IMR-90 (cell line): ENCODE data around the gene GIMAP5. TPM values are rescaled to one million over a fixed set of nuclear protein-coding genes. Genes with fewer than 3 reads are reported as not detected.

Experiments used
- ATAC-seq: fragments of 200-7000 bp; cut with Tn5 transposase; 2 replicates; pipeline ENCODE4 v1.9.1; 2020; ENCODE audit warnings: low read depth, mild to moderate bottlenecking, moderate library complexity
- BruUV-seq: library from RNA; stranded (reverse); fragments of 400-500 nt; replicated peaks from 2 replicates; lab custom pipeline; 2021; lab: Mats Ljungman, UMichigan
- CTCF ChIA-PET: fragments of 300-600 bp; formaldehyde crosslinking; extraction: SDS; loops from one replicate; lab custom pipeline; 2021; ENCODE audit warnings: antibody characterized with exemption; lab: Yijun Ruan, JAX
- POLR2A ChIA-PET: fragments of 300-600 bp; sonication (Branson Sonifier 250); formaldehyde crosslinking; loops from one replicate; lab custom pipeline; 2022; ENCODE audit warnings: antibody characterized with exemption; ENCODE audit not compliant: unreplicated experiment; lab: Charles Lee
- DNase-seq: peaks from one replicate; pipeline ENCODE4 v3.0.0; 2013
- H2AFZ ChIP-seq: replicated peaks from 2 replicates; pipeline ENCODE3; 2013; ENCODE audit warnings: low read length, mild to moderate bottlenecking; ENCODE audit not compliant: poor library complexity
- H2AK5ac ChIP-seq: 2 replicates; pipeline ENCODE4 v1.6.1; 2013; ENCODE audit warnings: low read depth, low read length, inconsistent platforms
- H2AK9ac ChIP-seq: replicated peaks from 2 replicates; pipeline ENCODE3; 2013; ENCODE audit warnings: mild to moderate bottlenecking, low read depth, low read length, moderate library complexity; ENCODE audit not compliant: poor library complexity
- H2BK120ac ChIP-seq: 2 replicates; pipeline ENCODE4 v1.6.1; 2013; ENCODE audit warnings: low read depth, low read length, inconsistent platforms
- H2BK15ac ChIP-seq: 3 replicates; pipeline ENCODE4 v1.6.1; 2013; ENCODE audit warnings: low read depth, low read length, inconsistent platforms
- H2BK20ac ChIP-seq: 2 replicates; pipeline ENCODE4 v1.6.1; 2013; ENCODE audit warnings: low read depth, mild to moderate bottlenecking, inconsistent platforms, low read length, moderate library complexity
- H2BK5ac ChIP-seq: 2 replicates; pipeline ENCODE4 v1.6.1; 2013; ENCODE audit warnings: mild to moderate bottlenecking, low read depth, low read length, inconsistent platforms; ENCODE audit not compliant: poor library complexity, severe bottlenecking
- H3K14ac ChIP-seq: replicated peaks from 2 replicates; pipeline ENCODE4 v1.6.1; 2013; ENCODE audit warnings: low read depth, low read length, inconsistent platforms
- H3K18ac ChIP-seq: 2 replicates; pipeline ENCODE4 v1.6.1; 2013; ENCODE audit warnings: low read depth, low read length, control low read depth
- H3K23ac ChIP-seq: 2 replicates; pipeline ENCODE4 v1.6.1; 2013; ENCODE audit warnings: low read depth, low read length, inconsistent platforms
- H3K27ac ChIP-seq: 2 replicates; pipeline ENCODE4 v1.5.1; 2013; ENCODE audit warnings: mild to moderate bottlenecking, control low read depth, low read length; ENCODE audit not compliant: insufficient read depth
- H3K27me3 ChIP-seq: 2 replicates; pipeline ENCODE4 v1.6.1; 2013; ENCODE audit warnings: low read length; ENCODE audit not compliant: control insufficient read depth, insufficient read depth
- H3K36me3 ChIP-seq: 2 replicates; pipeline ENCODE4 v1.6.1; 2013; ENCODE audit warnings: low read length, mixed read lengths; ENCODE audit not compliant: control insufficient read depth, insufficient read depth
- H3K4ac ChIP-seq: 2 replicates; pipeline ENCODE4 v1.6.1; 2013; ENCODE audit warnings: low read depth, low read length, inconsistent platforms
- H3K4me1 ChIP-seq: 2 replicates; pipeline ENCODE4 v1.6.1; 2013; ENCODE audit warnings: low read length, mixed read lengths; ENCODE audit not compliant: control insufficient read depth, insufficient read depth
- H3K4me2 ChIP-seq: 2 replicates; pipeline ENCODE4 v1.6.1; 2013; ENCODE audit warnings: low read depth, mild to moderate bottlenecking, control low read depth, low read length, moderate library complexity
- H3K4me3 ChIP-seq: 2 replicates; pipeline ENCODE4 v1.5.1; 2013; ENCODE audit warnings: low read depth, mild to moderate bottlenecking, control low read depth, low read length, moderate library complexity; ENCODE audit not compliant: insufficient read depth
- H3K56ac ChIP-seq: 2 replicates; pipeline ENCODE4 v1.6.1; 2013; ENCODE audit warnings: low read length, inconsistent platforms; ENCODE audit not compliant: insufficient read depth; ENCODE audit errors: extremely low read depth
- H3K79me1 ChIP-seq, 2 experiments: 2 replicates each; pipeline ENCODE4 v1.6.1; 2013; ENCODE audit warnings: low read length in 2 of 2, inconsistent platforms in 1 of 2, low read depth in 1 of 2
- H3K9ac ChIP-seq: 2 replicates; pipeline ENCODE4 v1.6.1; 2013; ENCODE audit warnings: low read depth, low read length, control low read depth
- H3K9me1 ChIP-seq: 2 replicates; pipeline ENCODE4 v1.6.1; 2013; ENCODE audit warnings: low read length, inconsistent platforms; ENCODE audit not compliant: insufficient read depth
- H3K9me3 ChIP-seq: 2 replicates; pipeline ENCODE4 v1.6.1; 2013; ENCODE audit warnings: low read length; ENCODE audit not compliant: control insufficient read depth, insufficient read depth
- H4K20me1 ChIP-seq: 2 replicates; pipeline ENCODE4 v1.6.1; 2013; ENCODE audit warnings: low read length, inconsistent platforms; ENCODE audit not compliant: insufficient read depth
- H4K5ac ChIP-seq: 2 replicates; pipeline ENCODE4 v1.6.1; 2013; ENCODE audit warnings: mild to moderate bottlenecking, low read depth, low read length, control low read depth
- H4K8ac ChIP-seq, 2 experiments: 2 replicates each; pipeline ENCODE4 v1.6.1; 2013; ENCODE audit warnings: low read depth in 2 of 2, low read length in 2 of 2, control low read depth in 1 of 2, inconsistent platforms in 1 of 2
- H4K91ac ChIP-seq: 2 replicates; pipeline ENCODE4 v1.6.1; 2013; ENCODE audit warnings: low read depth, low read length, inconsistent platforms; ENCODE audit not compliant: insufficient read depth
- BHLHE40 ChIP-seq: fragments of 150-350 bp; IDR thresholded peaks from 2 replicates; pipeline ENCODE4 v1.6.1; 2016; ENCODE audit warnings: mild to moderate bottlenecking, low read depth, low read length
- CHD1 ChIP-seq: IDR thresholded peaks from 2 replicates; pipeline ENCODE4 v1.6.1; 2012; ENCODE audit warnings: low read depth, low read length, improper control_type of control experiment
- MAFK ChIP-seq: IDR thresholded peaks from 2 replicates; pipeline ENCODE4 v1.6.1; 2012; ENCODE audit warnings: low read depth, low read length, improper control_type of control experiment
- NFE2L2 ChIP-seq: fragments of 150-350 bp; IDR thresholded peaks from 2 replicates; pipeline ENCODE4 v1.6.1; 2016; ENCODE audit warnings: low read depth, mild to moderate bottlenecking, low read length
- POLR2A ChIP-seq: IDR thresholded peaks from 2 replicates; pipeline ENCODE4 v1.6.1; 2012; ENCODE audit warnings: mild to moderate bottlenecking, low read depth, low read length
- SMC3 ChIP-seq: fragments of 150-350 bp; IDR thresholded peaks from 2 replicates; pipeline ENCODE4 v1.6.1; 2016; ENCODE audit warnings: low read depth, mild to moderate bottlenecking, antibody characterized with exemption, low read length, moderate library complexity
- WGBS, 2 experiments: methylation state at CpG; one replicate each; pipeline versions ENCODE4 v1.1.5 to v1.1.7; 2013; ENCODE audit warnings: missing lambda C conversion rate in 2 of 2; ENCODE audit not compliant: insufficient read length in 1 of 2; ENCODE audit errors: extremely low coverage in 2 of 2; 5-methylcytosine and 5-hydroxymethylcytosine counted together
- dilution Hi-C: fragments of 300-500 bp; cut with HindIII; formaldehyde crosslinking; loops from one replicate; pipeline ENCODE4 v1.14.3; 2018; ENCODE audit warnings: low sequenced_read_pairs; ENCODE audit not compliant: unreplicated experiment
- in situ Hi-C: fragments of 300-500 bp; cut with MboI; formaldehyde crosslinking; loops from 3 replicates; pipeline ENCODE4 v1.14.3; 2019; ENCODE audit warnings: low sequenced_read_pairs, inconsistent platforms, mixed read lengths
- intact Hi-C: fragments of 100-400 bp; cut with micrococcal nuclease; formaldehyde crosslinking; loops from 2 replicates; pipeline ENCODE4 v1.10.0; 2022
- polyA plus RNA-seq, 3 experiments: library from polyadenylated mRNA; depleted of rRNA; stranded (reverse); fragments of >200 nt; gene quantifications; 2 replicates each; pipeline ENCODE4 v1.2.3, GENCODE V29; 2012; ENCODE audit warnings: low replicate concordance in 1 of 3
- total RNA-seq: library from RNA; depleted of rRNA; stranded (reverse); fragments of >200 nt; gene quantifications from 2 replicates; pipeline ENCODE4 v1.2.3, GENCODE V29; 2012
- TF ChIP-seq, protein P1 (sequence below): conservative IDR thresholded peaks from 2 replicates; pipeline ENCODE4 v1.5.1; 2012; ENCODE audit warnings: mild to moderate bottlenecking, low read depth, low read length, improper control_type of control experiment

Gene GIMAP5
- total and polyA plus RNA-seq, 2 of the 4 experiments (the other 2 are of a cell fraction): not detected

DNA sequence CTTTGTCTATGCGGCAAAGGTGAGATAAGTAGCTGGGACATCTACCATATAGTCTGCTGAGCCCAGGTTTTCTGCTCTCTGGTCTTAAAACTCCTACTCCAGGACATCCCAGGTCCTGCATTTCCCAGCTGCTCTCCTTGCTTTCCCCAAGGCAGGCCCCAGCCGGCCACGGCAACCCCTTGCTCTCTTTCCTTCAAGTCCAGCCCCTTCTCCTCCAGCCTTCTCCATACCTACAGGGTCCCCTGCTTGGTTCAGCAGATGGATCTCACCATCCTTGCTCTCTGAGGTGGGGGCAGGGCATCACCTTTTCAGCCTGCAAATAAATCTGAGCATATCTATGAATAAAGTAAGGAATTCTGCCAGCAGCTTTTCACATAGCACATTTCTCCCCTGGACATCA lies 8.7 kb downstream of the GIMAP5 start:
- no peak overlapping the region for H4K8ac ChIP-seq
- dilution Hi-C loops: no loop called here
- no peak overlapping the region for H3K23ac ChIP-seq
- no peak overlapping the region for H3K27ac ChIP-seq
- no peak overlapping the region for H3K18ac ChIP-seq
- no peak overlapping the region for H2AK5ac ChIP-seq
- H3K14ac ChIP-seq: no peak overlapping the region
- ATAC-seq (no peak), DNase-seq (no peak)
- no peak overlapping the region for H3K4me3 ChIP-seq
- no peaks in the 10 kb centered on the region for H3K4me1 ChIP-seq
- TF ChIP-seq POLR2A (no peak), MAFK (no peak), CHD1 (no peak), SMC3 (no peak), NFE2L2 (no peak), BHLHE40 (no peak)
- TF ChIP-seq, protein P1, sequence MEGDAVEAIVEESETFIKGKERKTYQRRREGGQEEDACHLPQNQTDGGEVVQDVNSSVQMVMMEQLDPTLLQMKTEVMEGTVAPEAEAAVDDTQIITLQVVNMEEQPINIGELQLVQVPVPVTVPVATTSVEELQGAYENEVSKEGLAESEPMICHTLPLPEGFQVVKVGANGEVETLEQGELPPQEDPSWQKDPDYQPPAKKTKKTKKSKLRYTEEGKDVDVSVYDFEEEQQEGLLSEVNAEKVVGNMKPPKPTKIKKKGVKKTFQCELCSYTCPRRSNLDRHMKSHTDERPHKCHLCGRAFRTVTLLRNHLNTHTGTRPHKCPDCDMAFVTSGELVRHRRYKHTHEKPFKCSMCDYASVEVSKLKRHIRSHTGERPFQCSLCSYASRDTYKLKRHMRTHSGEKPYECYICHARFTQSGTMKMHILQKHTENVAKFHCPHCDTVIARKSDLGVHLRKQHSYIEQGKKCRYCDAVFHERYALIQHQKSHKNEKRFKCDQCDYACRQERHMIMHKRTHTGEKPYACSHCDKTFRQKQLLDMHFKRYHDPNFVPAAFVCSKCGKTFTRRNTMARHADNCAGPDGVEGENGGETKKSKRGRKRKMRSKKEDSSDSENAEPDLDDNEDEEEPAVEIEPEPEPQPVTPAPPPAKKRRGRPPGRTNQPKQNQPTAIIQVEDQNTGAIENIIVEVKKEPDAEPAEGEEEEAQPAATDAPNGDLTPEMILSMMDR: no peak
- in situ Hi-C loops: loop anchor here (25.0 kb wide), 1 partner anchor 434 kb away; the partner anchor contains the start of genes ACTR3C and LRRC61
- no peaks in the 10 kb centered on the region for H3K9me1 ChIP-seq
- no peak overlapping the region for H2BK5ac ChIP-seq
- ChIA-PET POLR2A (no interaction called here), CTCF (no interaction called here)
- no peaks in the 10 kb centered on the region for H3K9me3 ChIP-seq
- H3K4ac ChIP-seq: no peak overlapping the region
- no peak overlapping the region for H2BK120ac ChIP-seq
- H4K20me1 ChIP-seq: no peaks in the 10 kb centered on the region
- BruUV-seq: no TSS peak
- H3K79me1 ChIP-seq: no peaks in the 10 kb centered on the region
- H3K9ac ChIP-seq: no peak overlapping the region
- no peak overlapping the region for H3K56ac ChIP-seq
- H2AK9ac ChIP-seq: no peak overlapping the region
- WGBS, 2 experiments: no CpG with 5 or more reads among the region's 3 CpGs
- no peak overlapping the region for H4K5ac ChIP-seq
- no peak overlapping the region for H2AFZ ChIP-seq
- no peaks in the 10 kb centered on the region; the same call in 1 of the 2 replicates for H3K27me3 ChIP-seq
- no peak overlapping the region for H2BK15ac ChIP-seq
- intact Hi-C loops: no loop called here
- H3K4me2 ChIP-seq: no peak overlapping the region
- no peaks in the 10 kb centered on the region for H3K36me3 ChIP-seq
- H2BK20ac ChIP-seq: no peak overlapping the region
- no peak overlapping the region for H4K91ac ChIP-seq
